Activated CD8-positive, alpha-beta memory T cell treated with anti-CD3 and anti-CD28 coated beads, Interleukin-2, amount 10 ng/mL, durations not matched to agents 7 days and 5 days (primary cell): ENCODE results near the gene KYAT1. TPM values are rescaled to one million over a fixed set of nuclear protein-coding genes. Genes with fewer than 3 reads are reported as not detected.

Experiments used
- ATAC-seq: fragments of 150-1000 bp; cut with Tn5 transposase; one replicate; pipeline ENCODE4 v1.10.0; 2021; ENCODE audit warnings: moderate library complexity
- CTCF ChIA-PET: fragments of 350-600 bp; sonication (Branson Sonifier 250); formaldehyde crosslinking; loops from one replicate; lab custom pipeline; 2021; ENCODE audit warnings: antibody characterized with exemption; lab: Charles Lee
- DNase-seq: peaks from one replicate; pipeline ENCODE4 v3.0.0-alpha.2; 2020
- H3K27ac Mint-ChIP-seq: one replicate; pipeline ENCODE4 v1.8.0; 2021; ENCODE audit warnings: mild to moderate bottlenecking, mixed read lengths
- H3K27me3 Mint-ChIP-seq: one replicate; pipeline ENCODE4 v1.8.0; 2021; ENCODE audit warnings: mixed read lengths
- H3K36me3 Mint-ChIP-seq: one replicate; pipeline ENCODE4 v1.8.0; 2021; ENCODE audit warnings: mild to moderate bottlenecking, mixed read lengths
- H3K4me1 Mint-ChIP-seq: one replicate; pipeline ENCODE4 v1.8.0; 2021; ENCODE audit warnings: mixed read lengths
- H3K4me3 Mint-ChIP-seq: one replicate; pipeline ENCODE4 v1.8.0; 2021; ENCODE audit warnings: mild to moderate bottlenecking, moderate library complexity, mixed read lengths
- H3K9me3 Mint-ChIP-seq: one replicate; pipeline ENCODE4 v1.8.0; 2022; ENCODE audit warnings: low read depth, mixed read lengths
- total RNA-seq, 2 experiments: library from RNA; stranded (reverse); gene quantifications; one replicate each; pipeline ENCODE4 v1.2.3, GENCODE V29; 2021

The KYAT1 gene
- total RNA-seq, result 10 to 100 TPM; 12.7 to 20.6 TPM

GRCh38 chr9:128881884-128882676 is at the start of gene KYAT1, which contains the start of gene LRRC8A:
KYAT1 (minus strand) TSS chr9:128881950; CDS start chr9:128845405, 36,545 bp downstream.
LRRC8A (plus strand) TSS chr9:128882133; CDS start chr9:128907165, 25,032 bp downstream.
- DNase-seq, result peak; percentile 99
- H3K36me3 Mint-ChIP-seq, result peaks cover 8% of the 10 kb centered on the region
- peak within 1 kb of the TSS; percentile 90 for H3K4me3 Mint-ChIP-seq
- no peaks in the 10 kb centered on the region for H3K9me3 Mint-ChIP-seq
- ATAC-seq, result peak; percentile 96
- H3K27ac Mint-ChIP-seq, result peak within 1 kb of the TSS; percentile 89
- H3K4me1 Mint-ChIP-seq, result peaks cover 48% of the 10 kb centered on the region
- CTCF ChIA-PET, result interaction anchor here (0.8 to 3.5 kb wide), 11 partner anchors 10 to 180 kb away, joined by 3 to 23 read pairs (median 4); partner anchors contain the start of genes ENDOG and PKN3
- no peaks in the 10 kb centered on the region for H3K27me3 Mint-ChIP-seq

- no peaks in the 10 kb centered on the region for H3K27me3 Mint-ChIP-seq
- ATAC-seq (no peak), DNase-seq (no peak)
- CTCF ChIA-PET, result interaction anchor here (1.3 to 8.4 kb wide), 8 partner anchors 8 to 112 kb away, joined by 3 to 162 read pairs (median 15); partner anchors contain the start of genes ENDOG, KYAT1, LRRC8A and PHYHD1
- H3K36me3 Mint-ChIP-seq, result no peaks in the 10 kb centered on the region
- H3K9me3 Mint-ChIP-seq, result no peaks in the 10 kb centered on the region
- no peak overlapping the region for H3K27ac Mint-ChIP-seq
- peaks cover 12% of the 10 kb centered on the region for H3K4me1 Mint-ChIP-seq
- H3K4me3 Mint-ChIP-seq, result no peak overlapping the region
These were observed 47.8 kb upstream of the KYAT1 start for GRCh38 chr9:128929560-128929959.

GRCh38 chr9:128928624-128929023 is 46.9 kb upstream of the KYAT1 start:
- H3K9me3 Mint-ChIP-seq, result no peaks in the 10 kb centered on the region
- H3K27ac Mint-ChIP-seq, result no peak overlapping the region
- no peak overlapping the region for H3K4me3 Mint-ChIP-seq
- ATAC-seq (no peak), DNase-seq (no peak)
- CTCF ChIA-PET, result interaction anchor here (0.8 to 8.4 kb wide), 30 partner anchors 7 to 729 kb away, joined by 3 to 162 read pairs (median 5); partner anchors contain the start of genes ENDOG, KYAT1, LRRC8A and SPOUT1
- peaks cover 12% of the 10 kb centered on the region for H3K4me1 Mint-ChIP-seq
- no peaks in the 10 kb centered on the region for H3K27me3 Mint-ChIP-seq
- H3K36me3 Mint-ChIP-seq, result no peaks in the 10 kb centered on the region

GRCh38 chr9:128927731-128928411 is 46.1 kb upstream of the KYAT1 start:
- CTCF ChIA-PET, result interaction anchor here (0.9 to 8.4 kb wide), 32 partner anchors 8 to 728 kb away, joined by 3 to 162 read pairs (median 4); partner anchors contain the start of genes ENDOG, KYAT1, LRRC8A and SPOUT1
- H3K27me3 Mint-ChIP-seq, result no peaks in the 10 kb centered on the region
- H3K36me3 Mint-ChIP-seq, result no peaks in the 10 kb centered on the region
- peaks cover 12% of the 10 kb centered on the region for H3K4me1 Mint-ChIP-seq
- no peak overlapping the region for H3K27ac Mint-ChIP-seq
- no peak overlapping the region for H3K4me3 Mint-ChIP-seq
- ATAC-seq (peak; percentile 77), DNase-seq (peak; percentile 61)
- H3K9me3 Mint-ChIP-seq, result no peaks in the 10 kb centered on the region

GRCh38 chr9:128923493-128923883 is 41.7 kb upstream of the KYAT1 start:
- peaks cover 13% of the 10 kb centered on the region for H3K4me1 Mint-ChIP-seq
- CTCF ChIA-PET, result interaction anchor here (1.4 to 8.4 kb wide), 2 partner anchors 21 to 60 kb away, joined by 5 to 162 read pairs; no protein-coding TSS in a partner anchor
- no peak overlapping the region for H3K27ac Mint-ChIP-seq
- DNase-seq (no peak), ATAC-seq (no peak)
- no peak overlapping the region for H3K4me3 Mint-ChIP-seq
- no peaks in the 10 kb centered on the region for H3K36me3 Mint-ChIP-seq
- H3K27me3 Mint-ChIP-seq, result no peaks in the 10 kb centered on the region
- H3K9me3 Mint-ChIP-seq, result no peaks in the 10 kb centered on the region

- H3K27me3 Mint-ChIP-seq, result no peaks in the 10 kb centered on the region
- CTCF ChIA-PET, result interaction anchor here (1.4 to 2.8 kb wide), 2 partner anchors 20 to 59 kb away, joined by 5 to 10 read pairs; no protein-coding TSS in a partner anchor
- DNase-seq, result no peak
- peak; percentile 35 for ATAC-seq
- no peaks in the 10 kb centered on the region for H3K9me3 Mint-ChIP-seq
- H3K27ac Mint-ChIP-seq, result no peak overlapping the region
- peaks cover 8% of the 10 kb centered on the region for H3K4me1 Mint-ChIP-seq
- peaks cover 4% of the 10 kb centered on the region for H3K36me3 Mint-ChIP-seq
- no peak overlapping the region for H3K4me3 Mint-ChIP-seq
These were observed 40.4 kb upstream of the KYAT1 start for GRCh38 chr9:128921881-128922763.

GRCh38 chr9:128920381-128921058 is 38.8 kb upstream of the KYAT1 start, which contains the start of gene PHYHD1:
PHYHD1 (plus strand) TSS chr9:128920982; CDS start chr9:128922324, 1,342 bp downstream.
- DNase-seq (no peak), ATAC-seq (no peak)
- no peak within 1 kb of the TSS for H3K27ac Mint-ChIP-seq
- peaks cover 6% of the 10 kb centered on the region for H3K36me3 Mint-ChIP-seq
- H3K4me3 Mint-ChIP-seq, result no peak within 1 kb of the TSS
- CTCF ChIA-PET, result interaction anchor here (0.8 to 2.8 kb wide), 3 partner anchors 10 to 102 kb away, joined by 3 to 10 read pairs (median 3); partner anchors contain the start of gene ENDOG
- no peaks in the 10 kb centered on the region for H3K9me3 Mint-ChIP-seq
- no peaks in the 10 kb centered on the region for H3K27me3 Mint-ChIP-seq
- peaks cover 4% of the 10 kb centered on the region for H3K4me1 Mint-ChIP-seq

- Mint-ChIP-seq H3K4me1 (peaks cover 4% of the 10 kb centered on the region), H3K27ac (no peak overlapping the region), H3K4me3 (no peak overlapping the region), H3K9me3 (no peaks in the 10 kb centered on the region), H3K36me3 (peaks cover 6% of the 10 kb centered on the region), H3K27me3 (no peaks in the 10 kb centered on the region)
- CTCF ChIA-PET, result interaction anchor here (2.8 kb wide), 1 partner anchor 56 kb away, joined by 10 read pairs; no protein-coding TSS in a partner anchor
- DNase-seq (no peak), ATAC-seq (no peak)
These were observed 37.8 kb upstream of the KYAT1 start for GRCh38 chr9:128919402-128920089.

GRCh38 chr9:128918921-128919320 is 37.2 kb upstream of the KYAT1 start:
- Mint-ChIP-seq H3K9me3 (no peaks in the 10 kb centered on the region), H3K36me3 (peaks cover 6% of the 10 kb centered on the region), H3K27ac (no peak overlapping the region), H3K4me3 (no peak overlapping the region), H3K27me3 (no peaks in the 10 kb centered on the region), H3K4me1 (peaks cover 4% of the 10 kb centered on the region)
- CTCF ChIA-PET, result interaction anchor here (0.6 to 1.0 kb wide), 2 partner anchors 8 to 10 kb away, joined by 3 to 4 read pairs; no protein-coding TSS in a partner anchor
- DNase-seq (no peak), ATAC-seq (no peak)

- CTCF ChIA-PET, result interaction anchor here (0.7 to 2.5 kb wide), 2 partner anchors 10 to 19 kb away, joined by 3 to 15 read pairs; no protein-coding TSS in a partner anchor
- peaks cover 12% of the 10 kb centered on the region for H3K36me3 Mint-ChIP-seq
- H3K4me1 Mint-ChIP-seq, result peaks cover 13% of the 10 kb centered on the region
- ATAC-seq (no peak), DNase-seq (no peak)
- no peaks in the 10 kb centered on the region for H3K9me3 Mint-ChIP-seq
- no peak overlapping the region for H3K4me3 Mint-ChIP-seq
- peak overlapping the region; percentile 32 for H3K27ac Mint-ChIP-seq
- no peaks in the 10 kb centered on the region for H3K27me3 Mint-ChIP-seq
These were observed 35.5 kb upstream of the KYAT1 start for GRCh38 chr9:128917151-128917849.

GRCh38 chr9:128916745-128917144 is 35.0 kb upstream of the KYAT1 start:
- Mint-ChIP-seq H3K36me3 (peaks cover 12% of the 10 kb centered on the region), H3K4me1 (peaks cover 16% of the 10 kb centered on the region), H3K4me3 (no peak overlapping the region), H3K27ac (no peak overlapping the region), H3K27me3 (no peaks in the 10 kb centered on the region), H3K9me3 (no peaks in the 10 kb centered on the region)
- ATAC-seq, result no peak
- no peak for DNase-seq
- CTCF ChIA-PET, result interaction anchor here (0.7 to 2.5 kb wide), 2 partner anchors 11 to 19 kb away, joined by 3 to 15 read pairs; no protein-coding TSS in a partner anchor
